ENCODE data around the gene BRSK1.

Gene BRSK1

DNA sequence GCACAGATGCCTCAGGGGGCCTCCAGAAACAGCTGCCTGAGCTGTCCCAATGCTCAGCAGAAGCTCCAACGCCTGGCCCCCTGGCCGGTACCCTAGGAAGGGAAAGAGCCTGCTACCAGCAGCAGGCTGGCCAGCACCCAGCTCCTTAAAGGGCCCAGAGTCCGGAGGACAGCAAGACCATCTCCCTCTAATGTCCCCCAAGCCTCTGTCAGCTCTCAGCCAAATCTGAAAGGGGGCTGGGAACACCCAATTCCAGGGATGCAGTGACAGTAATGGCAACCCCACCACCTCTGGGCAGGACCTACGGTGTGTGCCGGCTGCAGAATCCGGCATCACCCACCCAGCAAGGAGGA lies 29.2 kb upstream of the BRSK1 start:
- no peak for DNase-seq

DNA sequence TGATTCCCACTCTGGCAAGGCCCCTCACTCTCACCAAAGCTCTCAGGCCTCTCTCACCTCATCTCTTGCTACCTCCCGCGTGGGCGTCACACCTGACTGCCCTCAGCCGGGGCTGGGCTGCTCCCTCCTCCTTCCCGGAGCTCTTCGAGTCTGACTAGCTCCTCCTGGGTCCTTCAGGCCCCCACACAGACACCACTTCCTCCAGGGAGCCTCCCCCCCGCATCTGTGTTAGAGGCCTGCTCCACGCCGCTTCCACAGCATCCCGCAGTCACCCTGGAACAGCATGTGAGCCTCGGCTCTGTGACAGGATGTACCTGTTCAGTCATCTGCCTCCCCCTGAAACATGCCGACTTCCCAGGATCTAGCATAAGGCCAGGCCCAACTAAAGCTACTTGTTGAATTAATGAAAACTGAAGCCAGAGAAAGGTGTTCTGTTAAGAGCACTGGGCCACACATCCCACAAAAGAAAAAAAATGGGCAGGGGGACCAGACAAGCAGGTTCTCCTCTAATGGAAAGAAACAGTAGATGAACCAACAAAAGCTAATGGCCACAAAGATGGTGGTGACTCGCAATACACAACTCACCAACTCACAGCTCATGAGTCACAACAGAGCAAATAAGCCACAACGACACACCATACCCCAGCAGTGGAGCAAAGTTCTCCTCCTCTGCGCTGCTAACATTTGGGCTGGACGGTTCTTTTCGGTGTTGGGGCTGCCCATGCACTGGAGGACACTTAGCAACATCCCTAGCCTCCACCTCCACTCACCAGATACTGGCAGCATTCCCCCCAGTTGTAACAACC lies 28.0 kb upstream of the BRSK1 start:
- DNase-seq = no peak

DNA sequence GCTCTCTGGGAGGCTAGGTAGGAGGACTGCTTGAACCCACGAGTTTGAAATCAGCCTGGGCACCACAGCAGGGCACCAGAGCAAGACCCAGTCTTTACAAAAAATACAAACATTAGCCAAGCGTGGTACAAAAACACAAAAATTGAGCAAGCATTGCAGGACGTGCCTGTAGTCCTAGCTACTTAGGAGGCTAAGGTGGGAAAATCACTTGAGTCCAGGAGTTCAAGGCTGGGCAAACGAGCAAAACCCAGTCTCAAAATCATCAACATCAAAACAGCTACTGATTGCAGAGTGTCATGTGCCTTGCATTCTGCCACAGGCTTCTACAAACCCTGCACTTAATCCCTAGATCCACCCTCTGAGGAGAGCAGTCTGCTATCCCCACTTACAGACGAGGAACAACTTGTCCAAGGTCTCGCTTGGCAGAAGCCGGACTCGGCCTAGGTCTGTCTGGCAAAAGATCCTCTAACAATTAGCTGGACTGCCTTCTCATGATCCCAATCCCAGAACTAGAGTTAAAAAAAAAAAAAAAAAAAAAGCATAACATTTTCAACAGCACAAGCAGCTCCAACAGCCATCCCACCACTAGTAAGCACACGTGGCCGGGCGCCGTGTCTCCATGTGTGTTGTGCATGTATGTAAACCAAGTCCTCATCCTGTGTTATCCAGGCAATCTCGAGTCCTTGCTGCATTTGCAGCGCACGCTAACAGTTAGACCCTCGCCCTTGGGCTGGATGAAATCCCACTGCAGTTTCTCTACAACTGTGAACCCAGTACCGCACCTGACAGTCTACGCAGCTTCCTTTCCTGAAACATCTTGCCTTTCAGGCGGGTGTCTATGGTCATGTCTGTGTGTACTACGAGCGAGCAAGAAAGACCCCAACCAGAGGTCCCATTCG lies 27.0 kb upstream of the BRSK1 start:
- DNase-seq = no peak

DNA sequence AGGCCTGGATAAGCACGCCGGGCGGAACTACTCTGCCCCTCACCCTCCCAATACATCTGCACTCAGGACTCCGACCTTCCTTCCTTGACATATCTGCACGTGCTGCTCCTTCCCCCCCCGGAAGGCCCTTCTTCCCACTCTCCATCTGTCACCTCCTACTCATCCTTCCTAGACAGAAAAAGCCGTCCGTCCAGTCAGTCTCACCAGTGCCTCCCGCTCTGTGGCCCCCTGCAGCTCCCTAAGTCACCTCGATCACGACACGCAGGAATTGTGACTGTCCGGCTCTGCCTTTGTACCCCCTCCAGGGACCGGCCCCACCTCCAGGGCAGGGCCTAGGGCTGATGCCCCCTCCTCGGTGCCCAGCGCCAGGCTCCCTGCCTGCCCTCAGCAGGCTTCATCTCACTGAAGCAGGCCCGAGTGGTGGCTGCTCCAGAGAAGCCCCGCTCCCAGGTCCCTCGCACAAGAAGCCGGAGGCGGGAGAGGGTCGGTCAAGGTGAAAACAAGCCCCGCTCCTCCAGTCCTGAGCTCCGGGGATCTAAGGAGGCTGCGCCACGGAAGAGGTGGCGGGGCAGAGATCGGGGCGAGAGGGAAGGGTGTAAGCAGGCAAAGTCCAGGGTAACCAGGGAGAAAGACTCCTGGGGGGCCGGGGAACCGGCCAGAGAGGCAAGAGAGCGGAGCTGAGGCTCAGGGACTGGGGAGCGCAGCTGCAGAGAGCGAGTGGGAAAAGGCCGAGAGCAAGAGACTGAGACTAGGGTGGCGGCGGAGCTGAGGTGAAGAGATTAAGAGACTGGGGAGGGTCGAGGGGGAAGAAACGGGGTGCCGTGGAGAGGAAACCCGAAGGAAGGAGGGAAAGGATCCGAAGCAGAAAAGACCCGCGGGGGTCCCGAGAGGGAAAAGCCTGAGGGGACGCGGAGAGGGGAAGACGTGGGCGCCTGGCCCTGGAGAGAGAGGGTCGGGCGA lies 26.1 kb upstream of the BRSK1 start:
- no peak for DNase-seq

DNA sequence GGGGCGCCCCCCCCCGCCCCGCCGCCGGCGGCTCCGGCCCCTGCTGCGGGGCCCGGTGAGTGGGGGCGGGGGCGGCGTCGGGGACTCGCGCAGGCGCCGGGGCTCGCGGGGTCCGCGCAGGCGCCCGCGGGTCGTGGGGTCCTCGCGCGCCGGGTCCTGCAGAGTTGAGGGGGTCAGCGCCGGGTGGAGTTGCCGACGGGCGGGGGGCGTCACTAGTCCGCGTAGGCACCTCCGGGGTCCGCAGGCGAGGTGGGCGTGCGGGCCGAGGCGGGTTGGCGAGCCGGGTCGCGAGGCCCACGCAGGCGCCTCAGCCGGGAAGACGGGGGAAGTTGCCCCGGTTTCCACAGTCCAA lies 25.3 kb upstream of the BRSK1 start:
- DNase-seq = peak; percentile 26

DNA sequence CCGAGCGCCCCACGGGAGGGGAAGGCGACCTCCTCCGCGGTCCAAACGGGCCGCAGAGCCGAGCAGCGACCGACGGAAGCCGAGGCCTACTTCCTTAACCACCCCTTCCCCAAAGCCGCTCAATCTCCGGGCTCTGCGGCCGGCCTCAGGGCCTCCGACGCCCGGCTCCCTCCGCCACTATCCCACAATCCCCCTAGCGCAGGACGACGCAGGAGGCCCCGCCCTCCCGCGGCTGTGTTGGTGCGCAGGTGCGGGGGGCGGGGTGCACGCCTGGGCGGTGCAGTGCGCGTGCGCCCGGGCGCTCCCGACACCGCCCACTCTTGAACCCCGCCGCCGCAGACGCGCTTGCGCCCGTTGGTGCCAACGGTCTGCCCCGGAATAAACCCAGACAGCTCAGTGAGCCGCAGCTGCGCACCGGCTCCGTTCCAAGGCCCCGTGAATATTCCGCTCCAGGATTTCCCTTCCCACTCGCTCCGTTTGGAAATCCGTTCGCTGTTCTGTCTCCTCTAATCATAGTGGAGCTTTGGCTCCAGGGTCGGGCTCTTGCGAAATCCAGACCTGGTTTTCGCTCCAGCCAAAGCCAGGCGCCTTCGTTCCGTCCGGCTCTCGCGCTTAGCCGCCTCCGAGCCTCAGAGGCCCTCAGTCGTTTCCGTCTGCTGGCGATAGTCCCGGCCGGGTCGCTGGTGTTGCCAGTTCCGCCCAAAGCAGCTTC lies 24.8 kb upstream of the BRSK1 start, which contains the start of gene PPP6R1:
TSS of gene PPP6R1 (minus strand) at position 190 of the 712 bp plus-strand sequence. CDS start 11,914 bp downstream, outside the sequence.
- peak; percentile 99 for DNase-seq

DNA sequence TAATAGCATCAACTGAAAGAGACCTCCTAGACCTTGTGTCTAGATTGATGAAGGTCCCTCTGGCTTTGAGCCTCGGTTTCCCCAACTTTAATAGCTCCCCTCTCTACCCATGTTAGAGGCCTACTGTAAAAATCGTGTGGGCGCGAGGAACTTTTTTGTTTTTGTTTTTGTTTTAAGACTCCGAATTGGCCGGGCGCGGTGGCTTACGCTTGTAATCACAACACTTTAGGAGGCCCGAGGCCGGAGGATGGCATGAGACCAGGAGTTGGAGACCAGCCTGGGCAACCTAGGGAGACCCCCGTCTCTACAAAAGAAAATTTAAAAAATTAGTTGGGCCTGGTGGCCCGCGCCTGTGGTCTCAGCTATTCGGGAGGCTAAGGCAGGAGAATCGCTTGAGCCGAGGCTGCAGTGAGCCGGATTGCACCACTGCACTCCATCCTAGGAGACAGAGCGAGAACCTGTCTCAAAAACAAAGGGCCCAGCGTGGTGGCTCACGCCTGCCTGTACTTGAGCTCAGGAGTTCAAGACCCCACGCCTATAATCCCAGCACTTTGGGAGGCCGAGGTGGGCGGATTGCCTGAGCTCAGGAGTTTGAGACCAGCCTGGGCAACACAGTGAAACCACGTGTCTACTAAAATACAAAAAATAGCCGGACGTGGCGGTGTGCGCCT lies 24.1 kb upstream of the BRSK1 start:
- no peak for DNase-seq

DNA sequence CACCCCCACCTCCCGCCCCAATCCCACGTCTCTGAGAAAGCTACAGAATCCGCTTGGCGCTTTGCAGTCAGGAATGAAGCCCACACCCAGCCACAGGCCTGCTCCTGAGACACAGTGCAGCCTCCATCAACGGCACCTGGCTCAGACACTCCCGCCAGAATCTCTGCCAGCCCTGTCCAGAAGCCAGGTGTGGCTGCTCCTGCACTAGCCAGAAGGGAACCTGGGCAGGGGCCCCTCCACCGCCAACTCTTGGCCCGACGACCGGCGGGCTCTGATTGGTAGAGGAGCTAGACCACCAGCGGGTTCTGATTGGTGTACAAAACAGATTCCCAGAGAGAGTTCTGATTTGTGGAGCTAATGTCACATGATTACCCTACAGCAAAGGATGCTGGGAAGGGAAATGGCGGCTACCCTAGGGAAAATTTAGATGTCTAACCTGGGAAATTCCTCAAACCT lies 22.1 kb upstream of the BRSK1 start:
- no peak for DNase-seq

DNA sequence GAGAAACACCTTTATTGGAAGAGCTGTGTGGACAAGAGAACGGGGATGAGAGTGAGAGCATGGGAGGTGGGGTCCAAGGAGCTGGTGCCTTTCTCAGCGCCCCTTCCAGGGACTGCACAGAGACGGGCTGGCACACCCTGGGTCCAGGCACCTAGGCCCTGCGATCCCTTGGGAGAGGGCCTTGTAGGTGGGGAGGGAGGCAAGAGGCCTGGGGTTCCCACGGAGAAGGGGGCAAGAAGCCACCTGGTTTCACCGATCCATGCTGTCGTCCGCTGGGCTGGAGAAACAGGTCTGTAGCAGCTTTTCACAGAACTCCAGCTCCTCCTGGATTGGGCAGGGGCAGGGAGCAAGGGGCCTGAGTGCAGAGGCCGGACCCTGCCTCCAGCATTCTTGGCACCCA lies 21.4 kb upstream of the BRSK1 start:
- DNase-seq = no peak

DNA sequence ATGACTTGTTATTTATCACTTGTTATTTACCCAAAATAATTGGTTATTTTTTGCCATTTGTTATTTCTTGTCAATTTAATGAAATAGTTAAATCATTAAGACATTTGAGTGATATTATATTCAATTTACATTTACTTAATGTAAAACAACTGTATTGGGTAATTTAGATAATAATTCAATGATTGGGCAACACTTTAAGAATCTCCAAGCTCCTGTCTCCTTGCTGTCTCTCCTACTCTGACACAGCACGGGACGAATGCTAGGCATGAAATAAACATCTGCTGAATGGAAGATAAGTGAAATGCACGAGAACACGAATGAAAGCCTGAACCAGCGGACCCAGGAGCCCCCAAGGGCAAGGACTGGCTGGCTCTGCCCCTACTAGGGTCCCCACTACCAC lies 19.3 kb upstream of the BRSK1 start:
- no peak for DNase-seq

DNA sequence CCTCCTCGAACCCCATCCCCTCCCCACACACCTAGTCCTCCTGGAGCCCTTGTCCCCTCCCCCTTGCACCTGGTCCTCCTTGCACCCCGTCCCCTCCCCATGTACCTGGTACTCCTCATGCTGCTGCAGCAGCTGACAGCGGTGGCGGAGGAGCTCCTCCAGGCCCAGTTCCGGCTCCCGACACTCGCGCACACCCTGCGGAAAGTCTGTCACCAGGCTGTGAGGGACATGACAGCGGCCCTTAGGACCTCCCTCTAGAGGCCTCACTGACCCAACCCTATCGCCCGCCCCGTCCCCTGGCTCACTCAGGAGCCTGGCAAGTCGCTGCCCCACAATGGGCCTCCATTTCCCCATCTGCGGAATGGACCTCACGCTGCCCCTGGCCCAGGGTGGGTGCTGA lies 18.6 kb upstream of the BRSK1 start:
- DNase-seq = no peak

DNA sequence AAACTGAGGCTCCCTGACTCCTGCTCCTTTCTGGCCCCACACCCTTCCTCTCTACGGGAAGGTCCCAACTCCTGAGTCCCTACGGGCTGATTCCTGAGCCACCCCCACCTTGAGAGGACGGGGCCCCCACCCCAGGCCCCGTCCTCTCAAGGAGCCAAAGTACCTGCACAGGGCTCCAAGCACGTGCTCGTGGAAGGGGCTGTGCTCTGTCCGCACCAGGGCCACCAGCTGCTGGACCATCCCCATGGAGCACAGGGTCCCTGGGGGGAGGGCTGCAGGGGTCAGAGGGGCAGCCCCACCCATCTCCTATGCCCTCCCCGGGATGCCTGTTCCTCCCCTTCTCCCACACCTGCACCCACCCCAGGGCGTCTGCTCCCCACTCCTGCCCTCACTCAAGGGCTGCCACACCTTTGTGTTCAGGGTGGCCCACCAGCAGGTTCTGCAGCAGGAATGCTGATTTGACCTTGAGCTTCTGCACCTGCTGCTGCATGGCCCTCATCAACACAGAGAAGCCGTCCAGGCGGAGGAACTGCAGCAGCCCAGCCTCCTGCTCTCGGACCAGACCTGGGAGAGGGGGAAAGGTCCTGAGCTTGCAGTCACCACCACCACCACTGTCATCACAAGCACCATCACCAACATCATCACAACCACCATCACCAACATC lies 17.9 kb upstream of the BRSK1 start:
- DNase-seq = no peak

DNA sequence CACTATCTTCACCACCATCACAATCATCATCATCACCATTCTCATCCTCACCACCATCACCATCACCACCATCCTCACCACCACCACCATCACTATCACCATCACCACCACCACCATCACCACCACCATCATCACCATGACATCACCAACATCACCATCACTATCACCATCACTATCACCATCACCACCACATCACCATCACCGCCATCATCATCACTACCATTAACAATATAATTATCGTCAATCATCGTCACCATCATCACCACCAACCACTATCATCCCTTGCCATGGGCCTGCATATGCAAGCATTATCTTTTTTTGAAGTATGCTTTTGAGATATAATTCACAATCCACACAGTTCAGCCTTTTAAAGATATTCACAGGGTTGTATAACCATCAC lies 17.4 kb upstream of the BRSK1 start:
- no peak for DNase-seq

DNA sequence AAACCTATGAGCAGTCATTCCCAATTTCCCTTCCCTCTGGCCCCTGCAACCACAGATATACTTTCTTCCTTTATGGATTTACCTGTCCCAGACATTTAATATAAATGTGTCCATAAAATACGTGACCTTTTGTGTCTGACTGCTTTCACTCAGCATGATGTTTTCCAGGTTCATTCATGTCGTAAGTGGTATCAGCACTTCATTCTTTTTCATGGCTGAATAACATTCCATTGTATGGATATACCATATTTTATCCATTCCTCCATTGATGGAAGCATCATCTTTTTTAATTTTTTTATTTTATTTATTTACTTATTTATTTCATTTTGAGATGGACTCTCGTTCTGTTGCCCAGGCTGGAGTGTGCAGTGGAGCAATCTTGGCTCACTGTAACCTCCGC lies 17.0 kb upstream of the BRSK1 start:
- no peak for DNase-seq

DNA sequence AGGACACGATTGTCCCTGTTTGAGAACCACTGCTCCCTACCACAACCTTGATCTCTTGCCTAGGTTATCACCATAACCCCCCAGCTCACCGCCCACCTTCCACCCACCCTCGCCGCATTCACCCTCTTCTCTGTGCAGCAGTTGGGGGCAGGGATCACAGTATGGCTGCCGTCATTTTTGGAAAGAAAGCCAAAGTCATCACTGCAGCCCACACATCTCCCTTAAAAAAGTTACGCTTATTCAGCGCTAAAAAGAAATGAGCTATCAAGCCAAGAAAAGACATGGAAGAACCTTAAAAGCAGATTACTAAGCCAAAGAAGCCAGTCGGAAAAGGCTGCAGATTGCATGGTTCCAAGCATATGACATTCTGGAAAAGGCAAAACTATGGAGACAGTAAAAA lies 14.5 kb upstream of the BRSK1 start:
- no peak for DNase-seq

DNA sequence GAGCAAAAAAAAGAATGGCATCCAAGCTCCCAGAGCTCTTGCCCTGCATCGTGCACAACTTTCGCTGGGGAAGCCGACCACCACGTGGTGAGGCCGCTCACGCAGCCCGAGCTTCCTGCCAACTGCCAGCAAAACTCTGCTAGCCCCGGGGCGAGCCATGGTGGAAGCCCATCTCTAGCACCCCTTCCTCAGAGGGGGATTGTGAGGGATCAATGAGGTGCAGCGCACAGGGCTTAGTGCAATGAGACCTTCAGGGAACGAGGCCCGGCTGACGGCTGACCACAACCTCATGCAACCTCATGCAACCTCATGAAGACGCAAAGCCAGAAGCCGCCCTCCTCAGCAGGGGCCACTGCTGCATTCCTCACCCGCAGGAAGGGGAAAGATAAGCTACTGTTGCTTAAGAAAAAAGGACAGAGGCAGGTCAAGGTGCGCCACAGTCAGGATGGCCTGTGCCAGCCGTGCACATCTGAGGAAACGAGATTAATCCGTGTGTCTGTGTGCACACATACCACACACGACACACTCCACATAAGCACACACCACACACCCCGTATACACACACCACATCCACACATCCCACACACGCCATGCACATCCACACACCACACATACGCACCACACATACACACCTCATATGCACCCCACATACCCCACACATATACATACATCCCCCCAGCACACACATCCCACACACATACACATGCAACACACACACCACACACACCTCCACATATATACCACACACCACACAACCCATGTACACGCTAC lies 13.4 kb upstream of the BRSK1 start:
- DNase-seq = no peak

DNA sequence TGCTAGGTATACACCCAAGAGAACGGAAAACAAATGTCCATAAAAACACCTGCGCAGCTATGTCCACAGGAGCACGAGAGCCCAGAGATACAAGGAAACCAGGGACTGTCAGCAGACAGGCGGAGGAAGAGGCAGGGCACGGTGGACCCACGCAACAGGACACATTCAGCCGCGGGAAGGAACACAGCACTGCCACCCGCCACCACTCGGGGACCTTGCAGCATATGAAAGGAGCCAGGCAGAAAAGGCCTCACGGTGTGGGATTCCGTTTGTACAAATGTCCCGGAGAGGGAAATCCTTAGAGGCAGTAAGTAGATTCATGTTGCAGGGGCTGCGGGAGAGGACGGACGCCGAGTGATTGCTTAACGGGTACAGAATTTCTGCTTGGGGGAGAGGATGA lies 11.7 kb upstream of the BRSK1 start:
- no peak for DNase-seq

DNA sequence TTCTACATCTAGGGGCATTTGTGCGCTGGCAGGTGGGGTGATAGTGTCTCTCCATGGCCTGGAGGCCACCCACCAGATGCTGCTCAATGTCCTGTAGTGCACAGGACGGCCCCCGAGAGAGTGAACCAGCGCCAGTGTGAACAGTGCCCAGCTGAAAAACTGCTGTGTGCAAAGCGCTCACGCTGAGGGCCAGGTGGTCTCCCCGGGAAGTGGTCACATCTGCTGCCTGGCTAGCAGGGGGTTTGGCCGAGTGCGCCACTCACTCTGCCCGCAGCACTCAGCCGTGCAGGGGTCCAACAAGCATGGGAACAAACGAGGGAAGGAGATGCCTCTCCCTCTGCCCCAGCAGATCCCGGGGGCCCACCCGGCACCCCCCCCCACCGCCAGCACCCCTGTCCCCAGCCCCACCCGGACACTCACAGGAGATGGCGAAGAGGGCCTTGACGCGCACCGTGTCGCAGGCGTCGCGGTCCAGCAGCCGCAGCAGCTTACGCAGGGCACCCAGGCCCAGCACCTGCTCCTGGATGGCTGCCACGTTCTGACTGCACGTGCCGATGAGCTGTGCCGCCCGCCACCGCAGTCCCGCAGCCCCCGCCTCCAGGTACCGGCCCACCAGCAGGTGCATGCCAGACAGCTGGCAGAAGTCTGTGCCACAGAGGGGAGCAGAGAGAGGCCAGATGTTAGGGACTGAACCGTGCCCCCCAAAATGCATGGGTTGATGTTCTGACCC lies 9.7 kb upstream of the BRSK1 start:
- DNase-seq = peak; percentile 88

DNA sequence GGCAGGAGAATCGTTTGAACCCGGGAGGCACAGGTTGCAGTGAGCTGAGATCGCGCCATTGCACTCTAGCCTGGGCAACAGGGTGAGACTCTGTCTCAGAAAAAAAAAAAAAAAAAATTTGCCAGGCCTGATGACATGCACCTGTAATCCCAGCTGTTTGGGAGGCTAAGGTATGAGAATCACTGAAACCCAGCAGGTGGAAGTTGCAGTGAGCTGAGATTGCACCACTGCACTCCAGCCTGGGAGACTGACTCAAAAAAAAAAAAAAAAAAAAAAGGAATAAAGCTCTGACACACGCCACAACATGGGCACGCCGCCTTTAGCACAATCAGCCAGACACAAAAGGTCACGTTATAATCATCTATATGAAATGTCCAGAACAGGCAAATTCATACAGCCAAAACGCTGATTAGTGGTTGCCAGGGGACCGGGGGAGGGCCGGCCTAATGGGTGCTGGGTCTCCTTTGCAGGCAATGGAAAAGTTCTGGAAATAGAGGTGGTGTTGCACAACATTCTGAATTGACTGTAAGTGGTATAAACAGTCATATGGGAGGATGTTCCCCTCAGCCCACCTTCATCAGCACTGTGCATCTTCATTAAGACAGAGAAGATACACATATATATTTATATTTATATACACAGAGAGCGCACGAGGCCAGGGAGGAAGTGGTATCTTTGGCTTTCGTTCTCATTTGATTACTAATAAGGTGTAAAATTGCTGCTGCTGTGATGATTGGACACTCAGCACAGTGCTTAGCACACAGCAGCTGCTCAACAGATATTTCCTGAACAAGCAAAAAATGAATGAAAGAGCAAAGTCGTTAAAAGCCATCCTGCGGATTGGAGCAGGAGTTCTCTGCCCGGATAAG lies 7.7 kb upstream of the BRSK1 start:
- no peak for DNase-seq
